Measurements from ENCODE around the gene DNAH14.

DNA sequence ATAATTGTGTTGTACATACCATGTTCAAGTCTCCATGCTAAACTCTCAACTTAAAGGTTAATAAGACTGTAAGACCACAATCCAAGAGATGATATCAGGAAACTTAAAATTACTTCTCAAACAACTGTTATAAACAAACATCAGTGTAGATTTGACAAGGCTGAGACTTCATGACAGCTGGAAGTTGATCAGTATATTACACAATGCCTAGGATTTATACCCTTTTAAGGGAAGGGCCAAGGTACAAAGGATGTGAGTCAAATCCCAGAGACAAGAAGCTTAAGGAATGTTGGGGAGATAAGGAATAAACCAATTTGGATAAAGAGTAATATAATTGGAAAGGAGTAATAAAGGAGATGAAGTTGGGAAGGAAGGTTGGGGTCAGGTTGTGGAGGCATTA, 399.6 kb downstream of the DNAH14 start:
- no peak for TF ChIP-seq POLR2AphosphoS5 (IDR thresholded peaks at IDR 0.05)
- TF ChIP-seq POLR2A (IDR thresholded peaks at IDR 0.05): no peak
- TF ChIP-seq, protein P1, sequence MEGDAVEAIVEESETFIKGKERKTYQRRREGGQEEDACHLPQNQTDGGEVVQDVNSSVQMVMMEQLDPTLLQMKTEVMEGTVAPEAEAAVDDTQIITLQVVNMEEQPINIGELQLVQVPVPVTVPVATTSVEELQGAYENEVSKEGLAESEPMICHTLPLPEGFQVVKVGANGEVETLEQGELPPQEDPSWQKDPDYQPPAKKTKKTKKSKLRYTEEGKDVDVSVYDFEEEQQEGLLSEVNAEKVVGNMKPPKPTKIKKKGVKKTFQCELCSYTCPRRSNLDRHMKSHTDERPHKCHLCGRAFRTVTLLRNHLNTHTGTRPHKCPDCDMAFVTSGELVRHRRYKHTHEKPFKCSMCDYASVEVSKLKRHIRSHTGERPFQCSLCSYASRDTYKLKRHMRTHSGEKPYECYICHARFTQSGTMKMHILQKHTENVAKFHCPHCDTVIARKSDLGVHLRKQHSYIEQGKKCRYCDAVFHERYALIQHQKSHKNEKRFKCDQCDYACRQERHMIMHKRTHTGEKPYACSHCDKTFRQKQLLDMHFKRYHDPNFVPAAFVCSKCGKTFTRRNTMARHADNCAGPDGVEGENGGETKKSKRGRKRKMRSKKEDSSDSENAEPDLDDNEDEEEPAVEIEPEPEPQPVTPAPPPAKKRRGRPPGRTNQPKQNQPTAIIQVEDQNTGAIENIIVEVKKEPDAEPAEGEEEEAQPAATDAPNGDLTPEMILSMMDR (IDR thresholded peaks at IDR 0.05): no peak
- TF ChIP-seq EP300 (IDR thresholded peaks at IDR 0.05; ENCODE audit: low read depth): no peak
